K562 (cell line): Measurements from ENCODE around the gene TBXAS1.

ENCODE experiments used
- ASH1L ChIP-seq: fragments of 450-650 bp; IDR thresholded peaks from 2 replicates; pipeline ENCODE4 v1.6.1; 2018; ENCODE audit warnings: borderline replicate concordance, mild to moderate bottlenecking, low read depth; ENCODE audit not compliant: partially characterized antibody
- BRD4 ChIP-seq: fragments of 200-600 bp; sonication (generic); IDR thresholded peaks from 2 replicates; pipeline ENCODE4 v1.6.1; 2017; ENCODE audit warnings: inconsistent platforms
- CREB5 ChIP-seq: fragments of 250-450 bp; sonication (Bioruptor Pico); IDR thresholded peaks from 2 replicates; pipeline ENCODE4 v1.5.0; 2020; ENCODE audit warnings: mild to moderate bottlenecking
- CREBBP ChIP-seq: IDR thresholded peaks from one replicate; pipeline ENCODE4 v1.6.1; 2012; ENCODE audit warnings: low read depth, mild to moderate bottlenecking, control low read depth, inconsistent platforms, low read length
- CTCF ChIP-seq, 3 experiments: IDR thresholded peaks in 2 of 3; conservative IDR thresholded peaks in 1 of 3; 2 replicates each; pipeline ENCODE4 v1.5.1; 2011 to 2012; ENCODE audit warnings: low read length in 3 of 3, mild to moderate bottlenecking in 3 of 3, control low read depth in 2 of 3, improper control_type of control experiment in 1 of 3, inconsistent platforms in 1 of 3, low read depth in 1 of 3, mixed read lengths in 1 of 3, moderate library complexity in 1 of 3; ENCODE audit not compliant: insufficient read depth in 2 of 3
- EZH2 ChIP-seq: IDR thresholded peaks from 2 replicates; pipeline ENCODE4 v1.6.1; 2012; ENCODE audit warnings: low read depth, mild to moderate bottlenecking, inconsistent platforms, low read length, borderline replicate concordance
- KDM1A ChIP-seq, 2 experiments: fragments of 450-650 bp; IDR thresholded peaks; 2 replicates each; pipeline ENCODE4 v1.6.1; 2016; ENCODE audit warnings: mild to moderate bottlenecking in 2 of 2
- MEF2A ChIP-seq: IDR thresholded peaks from 2 replicates; pipeline ENCODE4 v1.6.1; 2011; ENCODE audit warnings: low read depth, mild to moderate bottlenecking, low read length, moderate library complexity; ENCODE audit not compliant: control insufficient read depth
- NBN ChIP-seq: fragments of 450-650 bp; IDR thresholded peaks from 2 replicates; pipeline ENCODE4 v1.6.1; 2016; ENCODE audit warnings: low read depth, mild to moderate bottlenecking
- NKRF ChIP-seq: fragments of 450-650 bp; IDR thresholded peaks from 2 replicates; pipeline ENCODE4 v1.6.1; 2016; ENCODE audit warnings: borderline replicate concordance
- POLR2G ChIP-seq: fragments of 200-400 bp; formaldehyde crosslinking; IDR thresholded peaks from 2 replicates; pipeline ENCODE4 v1.6.1; 2017; ENCODE audit warnings: low read depth, mild to moderate bottlenecking, antibody characterized with exemption, low read length, moderate library complexity
- RBM25 ChIP-seq: fragments of 200-400 bp; formaldehyde crosslinking; IDR thresholded peaks from 2 replicates; pipeline ENCODE4 v1.6.1; 2018; ENCODE audit warnings: low read length, low read depth, moderate library complexity; ENCODE audit not compliant: severe bottlenecking
- ZNF124 ChIP-seq: sonication (generic); formaldehyde crosslinking; IDR thresholded peaks from 2 replicates; pipeline ENCODE4 v1.8.1; 2022; ENCODE audit warnings: missing genetic modification reagents

- TF ChIP-seq CREB5 (CRISPR knock-in tag) (no peak), ASH1L (no peak), KDM1A (IDR thresholded peaks at IDR 0.05) (no peak), POLR2G (no peak), EZH2 (no peak), RBM25 (no peak), MEF2A (no peak), CTCF (IDR thresholded peaks at IDR 0.05 in 2 of 3, conservative IDR thresholded peaks at IDR 0.05 in 1 of 3; ENCODE audit: insufficient read depth in 2 of 3, low read depth in 1 of 3, low read length in 3 of 3) (no peak), ZNF124 (no peak), NBN (no peak), NKRF (no peak), CREBBP (no peak), BRD4 (no peak)
These were observed 190.5 kb downstream of the TBXAS1 start for GRCh38 chr7:140019606-140020005.
